ENCODE data around the gene JMJD8. TPM values are rescaled to one million over a fixed set of nuclear protein-coding genes. Genes with fewer than 3 reads are reported as not detected.

The JMJD8 gene
- polyA plus RNA-seq, 1 donor, result 33.9 TPM

DNA sequence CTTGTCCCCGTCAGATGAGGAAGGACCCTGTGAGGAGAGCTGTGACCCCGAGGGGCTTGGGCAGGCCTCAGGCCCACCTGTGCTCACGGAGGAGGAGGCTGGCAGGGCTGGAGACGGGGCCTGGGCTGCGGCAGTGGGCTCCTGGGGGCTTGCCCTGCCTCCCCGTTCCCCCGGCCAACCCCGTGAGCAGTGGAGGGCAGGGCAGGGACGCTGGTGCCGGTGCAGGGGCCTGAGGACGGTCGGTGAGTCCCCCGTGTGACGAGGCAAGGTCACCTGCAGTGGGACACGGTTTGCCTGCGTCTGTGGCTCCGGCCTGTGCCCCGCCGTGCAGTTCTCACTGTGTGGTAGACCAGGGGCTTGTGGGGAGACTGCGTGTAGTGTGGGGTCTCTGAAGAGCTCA is 24.5 kb downstream of the JMJD8 start:
- DNase-seq, result no peak

DNA sequence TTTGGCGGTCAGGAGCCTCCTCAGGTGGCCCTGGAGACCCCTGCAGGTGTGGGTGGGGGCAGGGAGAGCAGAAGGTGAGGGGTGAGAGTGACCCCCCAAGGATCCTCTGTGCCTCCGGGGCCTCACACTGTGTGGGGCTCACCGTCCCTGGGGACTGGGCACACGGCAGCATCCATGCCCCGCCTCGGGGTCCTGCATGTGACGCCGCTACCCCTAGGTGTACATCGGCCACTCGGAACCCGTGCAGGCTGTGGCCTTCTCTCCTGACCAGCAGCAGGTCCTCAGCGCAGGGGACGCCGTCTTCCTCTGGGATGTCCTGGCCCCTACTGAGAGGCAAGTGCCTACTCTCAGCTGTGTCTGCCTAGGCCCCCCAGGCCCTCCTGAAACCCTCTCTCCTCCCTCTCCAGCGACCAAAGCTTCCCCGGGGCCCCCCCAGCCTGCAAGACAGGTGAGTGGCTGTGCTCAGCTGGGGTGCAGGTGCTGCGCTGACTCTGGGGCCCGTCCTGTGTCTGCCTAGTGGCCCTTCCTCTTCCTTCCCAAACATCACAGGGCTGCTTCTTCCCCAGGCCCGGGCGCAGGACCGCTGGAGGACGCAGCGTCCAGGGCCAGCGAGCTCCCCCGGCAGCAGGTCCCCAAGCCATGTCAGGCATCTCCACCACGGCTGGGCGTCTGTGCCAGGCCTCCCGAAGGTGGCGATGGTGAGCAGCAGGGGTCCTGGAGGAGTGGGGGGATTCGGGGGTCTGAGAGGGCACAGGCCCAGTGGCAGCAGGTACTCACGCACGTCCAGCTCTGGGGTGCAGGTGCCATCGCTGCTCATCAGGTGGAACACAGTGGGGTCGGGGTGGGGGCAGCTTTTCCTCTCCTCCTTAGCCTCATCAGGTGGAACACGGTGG is 25.2 kb downstream of the JMJD8 start:
- DNase-seq, result no peak

DNA sequence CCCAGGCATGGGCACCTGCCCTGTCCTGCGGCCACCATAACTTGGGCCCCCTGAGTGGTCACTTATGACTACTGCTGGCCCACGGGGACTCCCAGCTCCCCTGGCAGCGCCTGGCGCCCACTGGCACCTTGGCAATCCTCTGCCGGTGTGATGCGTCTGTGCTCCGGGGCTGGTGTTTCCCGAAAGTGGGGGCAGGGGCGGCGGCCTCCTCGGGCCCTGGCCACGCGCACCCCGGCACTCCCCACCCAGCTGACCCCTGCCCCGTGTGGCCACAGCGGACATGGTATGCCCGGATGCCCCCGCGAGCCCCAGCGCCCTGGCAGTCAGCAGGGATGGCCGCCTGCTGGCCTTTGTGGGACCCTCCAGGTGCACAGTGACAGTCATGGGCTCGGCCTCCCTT is 26.6 kb downstream of the JMJD8 start:
- DNase-seq, result no peak

DNA sequence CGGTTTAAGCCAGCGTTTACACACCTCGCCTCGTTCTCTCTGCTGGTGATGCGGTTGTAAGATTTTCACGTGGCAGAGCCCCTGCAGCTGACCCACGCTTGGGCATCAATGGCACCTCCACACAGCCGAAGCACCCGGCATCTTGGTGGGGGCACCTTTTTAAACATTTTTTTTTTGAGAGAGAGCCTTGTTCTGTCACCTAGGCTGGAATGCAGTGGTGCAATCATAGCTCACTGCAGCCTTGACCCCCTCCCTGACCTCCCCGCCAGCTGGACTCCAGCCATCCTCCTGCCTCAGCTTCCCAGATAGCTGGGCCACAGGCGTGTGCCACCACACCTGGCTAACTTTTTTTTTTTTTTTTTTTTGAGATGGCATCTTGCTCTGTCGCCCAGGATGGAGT is 30.1 kb downstream of the JMJD8 start:
- no peak for DNase-seq

DNA sequence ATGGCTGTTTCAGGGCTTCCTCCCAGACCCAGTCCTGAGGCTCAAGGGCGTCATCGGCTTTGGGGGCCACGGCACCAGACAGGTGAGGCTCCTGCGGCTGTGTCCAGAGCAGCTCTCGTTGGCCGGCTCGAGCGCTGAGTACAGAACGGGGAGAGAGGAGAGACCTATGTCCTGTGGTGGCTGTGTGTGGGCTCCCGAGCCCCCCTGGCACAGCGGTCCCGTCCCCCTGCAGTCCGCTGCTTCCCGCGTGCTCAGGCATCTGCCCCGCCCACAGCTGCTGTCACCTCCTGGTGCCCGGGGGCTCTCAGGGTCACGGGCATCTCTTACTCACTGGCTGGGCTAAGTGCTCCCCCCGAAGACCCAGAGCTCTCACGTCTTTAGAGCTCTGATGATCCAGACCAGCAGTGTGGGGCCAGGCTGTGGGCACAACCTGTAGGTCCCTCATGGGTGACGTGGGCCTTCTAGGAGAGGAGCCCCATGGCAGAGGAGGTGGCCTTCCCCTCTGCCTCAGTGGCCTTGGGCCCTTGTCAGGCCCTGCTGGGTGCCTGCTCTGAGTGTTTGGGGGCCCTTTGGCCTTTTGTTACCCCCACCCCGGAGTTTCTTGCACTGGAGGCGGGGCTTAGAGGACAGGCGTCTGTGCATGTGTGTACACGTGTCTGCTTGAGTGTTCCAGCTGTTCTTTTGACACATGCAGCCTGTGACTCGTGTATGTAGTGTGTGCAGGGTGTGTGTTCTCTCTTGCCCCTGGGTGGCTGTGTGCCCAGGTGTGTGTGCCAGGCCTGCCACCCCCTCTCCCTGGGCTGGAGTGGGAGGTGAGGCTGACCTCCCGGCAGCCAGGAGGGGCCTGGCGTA is 31.5 kb downstream of the JMJD8 start:
- no peak for DNase-seq

DNA sequence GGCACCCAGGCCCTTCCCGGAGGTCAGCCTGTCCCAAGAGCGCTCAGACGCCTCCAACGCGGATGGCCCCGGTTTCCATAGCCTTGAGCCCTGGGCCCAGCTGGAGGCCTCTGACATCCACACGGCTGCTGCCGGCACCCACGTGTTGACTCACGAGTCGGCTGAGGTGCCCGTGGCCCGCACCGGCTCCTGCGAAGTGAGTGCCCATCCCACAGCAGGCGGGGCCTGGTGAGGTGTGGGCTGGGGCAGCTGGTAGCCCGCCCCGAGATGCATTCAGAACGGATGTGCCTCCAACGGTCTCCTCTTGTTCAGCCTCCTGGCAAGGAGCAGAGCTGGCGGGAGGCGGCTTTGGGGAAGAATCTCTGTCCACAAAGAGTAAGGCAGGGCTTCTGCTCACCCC is 32.3 kb downstream of the JMJD8 start:
- DNase-seq, result no peak

DNA sequence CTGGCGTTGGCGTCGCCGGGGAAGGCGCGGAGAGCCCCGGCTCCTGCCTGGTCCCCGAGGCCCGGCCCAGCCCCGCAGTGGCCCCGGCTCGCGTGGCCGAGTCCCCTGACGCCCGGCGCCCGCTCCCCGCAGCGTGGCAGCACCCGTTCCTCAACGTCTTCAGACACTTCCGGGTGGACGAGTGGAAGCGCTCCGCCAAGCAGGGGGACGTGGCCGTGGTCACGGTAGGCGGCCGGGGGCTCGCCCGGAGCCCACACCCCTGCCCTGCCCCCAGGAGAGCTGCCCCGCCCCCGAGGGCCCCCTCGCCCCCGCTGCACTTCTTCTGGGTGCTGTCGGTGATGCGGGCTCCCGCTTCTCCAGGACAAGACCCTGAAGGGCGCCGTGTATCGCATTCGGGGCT is 34.5 kb downstream of the JMJD8 start:
- no peak for DNase-seq

DNA sequence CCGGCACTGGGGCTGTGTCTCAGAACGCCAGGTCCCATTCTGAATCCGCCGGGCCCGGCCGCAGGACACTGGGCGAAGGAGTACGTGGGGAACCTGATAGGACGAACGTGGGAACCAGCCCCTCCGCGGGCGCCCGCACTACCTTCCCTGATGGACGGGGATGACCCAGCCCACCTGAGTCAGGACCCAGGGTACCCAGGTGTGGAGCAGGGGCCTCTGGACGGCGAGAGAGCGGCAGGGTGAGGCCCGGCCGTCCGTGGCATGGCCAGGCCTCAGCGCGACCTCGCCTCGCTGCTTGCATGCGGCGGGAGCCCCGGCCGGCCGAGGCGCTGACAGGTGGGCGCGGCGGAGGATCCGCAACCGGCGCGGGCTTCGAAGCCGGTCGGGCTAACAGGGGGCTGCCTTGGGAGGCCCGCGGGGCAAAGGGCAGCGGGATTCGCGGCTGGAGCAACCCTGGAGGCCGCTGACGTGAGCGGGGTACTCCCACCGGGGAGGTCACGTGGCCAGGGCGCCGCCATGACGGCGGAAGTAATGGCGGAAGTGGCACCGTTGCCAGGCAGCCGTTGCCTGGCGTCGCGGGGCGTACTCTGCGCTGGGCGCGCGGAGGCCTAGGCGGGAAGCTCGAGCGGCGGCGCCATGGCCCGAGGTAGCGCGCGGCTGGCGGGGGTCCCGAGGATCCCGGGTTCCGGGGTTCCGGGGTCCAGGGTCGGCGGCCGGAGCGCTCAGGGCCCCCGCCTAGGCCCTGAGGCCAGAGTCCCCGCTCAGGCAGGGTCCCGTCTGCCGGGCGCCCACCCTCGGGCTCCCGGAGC is 35.1 kb downstream of the JMJD8 start, which contains the start of gene WDR90:
Gene WDR90 (plus strand): TSS at position 585 of the 809 bp plus-strand sequence. CDS start 52 bp downstream, at position 637.
- DNase-seq, result peak; percentile 92

DNA sequence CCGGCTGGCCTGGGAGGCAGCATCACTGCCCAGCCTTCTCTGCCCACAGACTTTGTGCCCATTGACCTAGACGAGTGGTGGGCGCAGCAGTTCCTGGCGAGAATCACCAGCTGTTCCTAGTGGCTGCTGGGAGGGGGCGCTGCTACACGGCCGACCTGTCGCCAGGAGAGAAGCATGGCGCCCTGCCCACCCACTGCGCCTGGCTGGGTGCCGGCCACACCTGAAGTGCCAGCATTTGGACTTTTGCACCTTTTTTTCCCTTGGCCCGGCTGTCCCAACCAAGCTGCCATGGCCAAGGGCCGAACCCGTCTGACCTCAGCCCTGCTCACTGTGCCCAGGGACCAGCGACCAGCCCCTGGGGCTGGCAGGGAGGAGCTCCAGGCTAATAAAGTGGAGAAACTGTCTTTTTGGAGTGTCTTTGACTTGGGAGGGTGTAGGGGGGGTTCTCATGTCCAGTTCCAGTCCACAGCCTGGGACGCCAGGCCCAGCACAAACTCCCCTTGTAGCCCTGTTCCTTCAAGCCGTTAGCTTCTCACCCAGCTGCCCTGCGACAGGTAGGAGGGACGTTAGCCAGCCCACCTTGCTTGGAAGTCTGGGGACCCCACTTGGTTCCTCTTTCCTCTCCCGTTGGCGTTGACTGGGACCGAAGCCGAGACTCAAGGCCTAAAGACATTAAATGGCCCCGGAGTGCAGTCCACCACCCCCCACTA is 35.9 kb downstream of the JMJD8 start:
- DNase-seq, result no peak

DNA sequence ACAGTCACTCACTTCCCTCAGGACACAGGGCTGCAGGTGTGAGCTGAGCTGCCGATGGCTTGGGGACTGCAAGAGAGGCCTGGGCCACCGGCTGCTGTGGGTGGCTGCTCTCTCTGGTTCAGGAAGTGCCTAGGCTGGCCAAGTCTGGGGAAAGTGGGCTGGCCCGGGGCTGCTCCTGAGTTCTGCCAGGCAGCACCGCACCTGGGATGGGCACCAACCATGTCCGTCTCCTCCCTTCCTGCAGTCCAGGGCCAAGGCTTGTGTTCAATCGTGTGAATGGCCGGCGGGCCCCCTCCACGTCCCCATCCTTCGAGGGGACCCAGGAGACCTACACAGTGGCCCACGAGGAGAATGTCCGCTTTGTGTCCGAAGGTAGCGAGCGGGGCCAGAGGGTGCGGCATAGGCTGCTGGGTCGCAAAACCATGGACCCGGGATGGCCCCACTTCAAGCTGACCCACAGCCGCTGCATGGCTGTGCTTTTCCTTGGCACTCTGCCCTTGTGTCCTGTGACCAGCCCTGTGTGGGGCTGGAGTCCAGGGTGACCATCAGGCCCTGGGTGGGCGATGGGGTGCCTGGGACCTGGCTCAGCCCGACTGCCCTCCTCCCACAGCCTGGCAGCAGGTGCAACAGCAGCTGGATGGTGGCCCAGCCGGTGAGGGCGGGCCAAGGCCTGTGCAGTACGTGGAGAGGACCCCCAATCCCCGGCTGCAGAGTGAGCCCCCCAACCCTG is 36.8 kb downstream of the JMJD8 start:
- DNase-seq, result no peak

DNA sequence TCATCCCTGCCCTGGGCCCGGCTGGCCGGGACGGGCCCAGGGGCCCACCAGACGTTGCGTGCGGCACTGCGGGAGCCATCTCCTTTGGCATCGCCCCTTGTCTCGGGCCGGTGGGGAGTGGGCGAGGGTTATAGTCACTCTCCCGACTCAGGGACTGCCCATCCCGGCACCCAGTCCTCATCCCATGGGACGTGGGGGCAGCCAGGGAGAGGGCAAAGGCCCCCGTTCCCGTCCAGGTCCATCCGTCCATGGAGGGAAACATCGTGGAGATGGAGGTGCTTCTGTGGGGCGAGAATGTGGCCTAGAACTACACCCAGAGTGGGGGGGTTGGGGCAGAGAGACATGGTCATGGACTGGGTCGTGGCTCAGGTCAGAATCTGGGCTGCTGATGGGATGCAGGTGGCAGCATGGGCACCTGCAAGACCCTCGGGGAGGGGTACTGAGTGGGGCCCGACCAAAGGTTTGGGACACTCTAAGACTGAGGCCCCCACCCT is 37.4 kb downstream of the JMJD8 start:
- no peak for DNase-seq

DNA sequence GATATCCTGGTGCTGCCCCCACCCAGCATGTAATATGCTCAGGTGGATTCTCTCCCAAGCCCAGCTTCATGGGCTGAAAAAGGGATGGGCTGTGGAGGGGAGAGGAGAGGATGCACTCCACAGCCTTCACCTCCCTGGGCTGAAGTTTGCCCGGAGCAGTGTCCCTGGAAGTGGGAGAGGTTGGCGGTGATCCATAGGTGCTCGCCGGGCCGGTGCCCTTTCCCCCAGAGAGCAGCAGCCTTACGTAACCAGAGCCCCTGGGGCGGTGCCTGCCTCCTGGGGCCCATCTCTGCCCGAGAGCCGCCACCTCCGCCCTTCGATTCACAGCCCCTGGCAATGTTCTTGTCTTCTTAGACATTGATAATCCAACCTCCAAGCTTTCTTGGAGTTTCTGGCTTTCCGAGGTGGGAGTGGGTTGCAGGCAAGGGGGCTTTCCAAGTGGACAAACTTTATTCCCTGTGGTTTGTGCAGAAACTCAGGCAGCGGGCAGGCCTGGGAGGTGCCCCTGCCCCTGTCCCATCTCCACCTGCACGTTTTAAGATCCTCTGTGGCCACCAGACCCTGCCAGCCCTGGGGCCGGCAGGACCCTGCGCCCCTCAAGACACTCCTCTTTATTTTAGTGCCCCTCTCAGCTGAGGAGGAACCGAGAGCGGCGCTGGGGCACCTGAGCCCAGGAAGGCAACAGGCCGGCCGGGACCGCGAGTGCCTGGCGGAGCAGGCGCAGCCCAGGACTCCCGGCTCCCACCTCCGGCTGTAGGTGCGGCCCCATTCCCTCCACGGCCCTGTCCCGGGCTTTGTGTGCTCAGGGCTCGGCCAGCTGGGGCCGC is 38.1 kb downstream of the JMJD8 start:
- no peak for DNase-seq

DNA sequence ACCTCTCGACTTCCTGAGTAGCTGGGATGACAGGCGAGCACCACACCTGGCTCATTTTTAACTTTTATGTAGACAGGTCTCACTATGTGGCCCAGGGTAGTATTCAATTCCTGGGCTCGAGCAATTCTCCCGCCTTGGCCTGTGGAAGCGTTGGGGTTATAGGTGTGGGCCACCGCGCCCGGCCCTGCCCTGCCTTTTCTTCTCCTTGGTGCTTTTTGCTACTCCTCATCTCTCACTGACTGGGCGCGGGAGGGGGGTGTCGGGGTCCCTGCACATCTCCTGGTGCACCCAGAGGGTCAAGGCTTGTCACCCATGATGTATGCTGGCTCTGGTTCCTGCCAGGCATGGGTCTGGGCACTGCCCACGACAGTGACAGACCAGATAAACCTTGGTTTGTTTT is 39.6 kb downstream of the JMJD8 start:
- no peak for DNase-seq

DNA sequence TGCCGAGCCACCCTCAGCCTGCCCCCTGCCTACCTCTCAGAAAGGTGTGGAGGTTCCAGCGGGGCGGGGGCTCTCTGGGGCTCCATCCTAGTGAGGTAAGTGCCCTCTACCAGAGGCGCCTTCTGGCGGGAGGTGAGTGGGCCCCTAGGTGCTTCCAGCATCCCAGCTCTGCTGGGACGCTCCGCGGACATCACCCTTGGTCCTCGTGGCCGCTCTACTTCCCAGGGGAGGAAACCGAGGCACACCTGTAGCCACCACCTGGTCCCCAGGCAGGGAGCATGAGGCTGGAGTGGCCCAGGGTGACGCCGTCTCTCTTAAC is 41.1 kb downstream of the JMJD8 start:
- no peak for DNase-seq

DNA sequence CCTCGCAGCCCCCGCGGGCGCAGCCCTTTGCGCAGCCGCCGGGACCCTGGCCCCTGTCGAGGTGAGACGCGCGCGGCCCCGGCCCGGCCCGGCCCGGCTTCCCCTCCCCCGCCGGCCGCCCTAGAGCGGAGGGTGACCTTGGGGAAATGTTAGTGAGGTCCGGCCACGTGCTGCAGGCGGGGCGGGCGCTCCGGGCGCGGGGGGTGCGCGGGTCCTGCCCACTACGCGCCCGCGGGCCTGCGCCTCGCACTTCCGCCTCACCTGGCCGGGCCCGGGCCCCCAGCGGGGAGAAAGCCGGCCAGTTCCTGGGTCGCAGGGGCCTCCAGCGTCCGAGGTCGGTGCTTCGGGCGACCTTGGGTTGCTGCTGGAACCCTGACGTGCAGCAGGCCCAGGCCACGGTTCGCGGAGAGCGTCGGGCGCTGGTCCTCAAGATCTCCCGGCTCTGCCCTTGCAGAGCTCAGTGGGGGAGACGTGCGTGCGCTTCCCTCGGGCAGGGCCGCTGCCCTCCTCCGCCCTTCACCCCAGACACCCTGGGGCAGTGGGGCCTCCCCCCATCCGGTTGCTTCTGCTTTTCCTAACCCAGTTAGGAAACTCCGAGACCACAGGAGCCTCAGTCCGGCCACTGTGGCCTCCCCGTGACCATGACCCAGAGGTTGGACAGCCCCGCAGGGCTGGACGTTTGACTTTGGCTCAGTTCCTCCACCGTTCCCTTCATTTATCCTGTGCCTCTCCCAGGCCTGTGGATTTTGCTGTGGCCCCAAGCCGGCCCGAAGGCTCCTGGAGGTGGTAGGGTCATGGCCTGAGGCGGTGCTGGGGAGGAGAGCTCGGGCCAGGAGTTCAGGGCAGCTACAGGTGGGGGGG is 41.7 kb downstream of the JMJD8 start:
- no peak for DNase-seq

DNA sequence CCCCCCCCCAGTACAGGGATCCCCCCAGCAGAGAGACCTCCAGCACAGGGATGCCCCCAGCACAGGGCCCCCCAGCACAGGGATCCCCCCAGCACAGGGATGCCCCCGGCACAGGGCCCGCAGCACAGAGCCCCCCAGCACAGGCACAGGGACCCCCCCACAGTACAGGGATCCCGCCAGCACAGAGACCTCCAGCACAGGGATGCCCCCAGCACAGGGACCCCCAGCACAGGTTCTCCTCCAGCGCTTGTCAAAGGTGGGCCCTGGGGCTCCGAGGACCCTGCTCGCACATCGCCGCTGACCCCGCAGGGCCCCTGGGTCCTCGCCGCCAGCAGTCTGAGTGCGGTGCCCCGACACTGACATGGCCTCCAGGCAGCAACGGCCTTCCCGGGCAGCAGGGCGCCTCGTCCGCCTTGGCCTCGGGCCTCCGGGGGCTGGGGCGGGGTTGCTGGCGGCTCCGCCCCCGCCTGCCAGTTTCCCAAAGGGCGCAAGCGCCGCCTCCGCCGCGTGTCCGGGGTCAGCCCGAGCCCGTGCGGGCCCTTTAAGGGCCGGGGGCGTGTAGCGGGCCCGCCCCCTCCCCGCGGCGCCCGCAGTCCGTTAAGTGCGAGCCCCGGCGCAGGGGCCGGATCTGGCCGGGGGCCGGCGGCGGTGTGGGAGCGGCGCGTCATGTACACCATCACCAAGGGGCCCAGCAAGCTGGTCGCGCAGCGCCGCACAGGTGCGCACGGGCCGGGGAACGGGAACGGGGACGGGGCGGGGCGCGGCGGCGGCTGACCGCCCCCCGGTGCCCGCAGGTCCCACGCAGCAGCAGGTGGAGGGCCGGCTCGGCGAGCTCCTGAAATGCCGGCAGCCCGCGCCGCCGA is 42.6 kb downstream of the JMJD8 start, which contains the start of gene MCRIP2:
Gene MCRIP2 (plus strand): TSS at position 503 of the 863 bp plus-strand sequence. CDS start 164 bp downstream, at position 667.
- peak; percentile 63 for DNase-seq

DNA sequence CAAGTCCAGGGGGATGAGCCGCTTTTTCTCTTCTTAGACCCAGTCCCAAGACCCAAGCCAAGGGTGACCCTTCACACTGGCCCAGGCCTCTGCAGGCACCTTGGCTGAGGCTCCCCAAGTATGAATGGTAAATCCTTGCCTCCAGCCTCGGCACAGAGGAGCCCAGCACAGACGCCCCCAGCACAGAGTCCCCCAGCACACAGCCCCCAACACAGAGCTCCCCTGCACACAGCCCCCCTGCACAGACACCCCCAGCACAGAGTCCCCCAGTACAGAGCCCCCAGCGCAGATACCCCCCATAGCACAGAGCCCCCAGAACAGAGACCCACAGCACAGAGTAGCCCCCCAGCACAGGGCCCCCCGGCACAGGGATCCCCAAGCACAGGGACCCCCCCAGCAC is 43.5 kb downstream of the JMJD8 start:
- DNase-seq, result no peak

DNA sequence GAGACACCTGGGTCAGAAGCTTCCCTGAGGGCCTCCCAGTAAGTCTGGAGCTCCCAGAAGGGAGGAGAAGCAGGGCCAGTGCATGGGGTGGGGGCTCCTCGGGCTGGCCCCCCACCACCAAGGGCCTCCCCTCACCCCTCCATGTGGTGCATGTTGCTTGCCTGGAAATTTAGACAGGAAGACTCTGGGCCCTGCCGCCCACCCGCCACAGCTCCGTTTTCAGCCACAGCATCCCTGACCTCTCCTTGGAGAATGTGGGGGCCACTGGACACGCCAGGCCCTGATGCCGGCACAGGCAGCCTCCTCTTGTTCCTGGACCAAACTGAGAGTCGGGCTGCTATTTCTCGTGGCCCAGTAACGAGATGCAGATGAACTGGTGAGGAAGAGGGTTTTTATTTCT is 45.3 kb downstream of the JMJD8 start:
- DNase-seq, result no peak
